ENCODE data around the gene PHOX2A. TPM values are rescaled to one million over a fixed set of nuclear protein-coding genes. Genes with fewer than 3 reads are reported as not detected.

PHOX2A gene
- total RNA-seq, 1 experiment from 2014 or later, result not detected

DNA sequence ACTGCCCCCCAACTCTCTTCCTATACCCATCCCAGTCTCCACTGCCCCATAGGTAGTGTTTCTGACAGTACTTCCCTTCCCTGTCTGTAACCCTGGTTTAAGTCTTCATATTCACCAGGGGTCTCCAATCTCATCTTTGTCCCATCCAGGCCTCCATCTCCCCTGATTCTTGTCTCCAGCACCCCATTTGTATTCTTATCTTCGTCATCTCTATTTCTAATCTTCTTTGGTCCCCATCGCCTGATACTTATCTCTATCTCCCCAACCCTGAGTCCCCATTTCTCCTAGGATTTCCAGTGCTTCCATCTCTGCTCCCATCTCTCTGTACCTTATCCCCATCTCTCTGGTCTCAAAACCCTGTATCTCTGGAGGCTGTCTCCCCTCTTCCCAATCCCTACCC lies 1.8 kb downstream of the PHOX2A start:
- Histone ChIP-seq H2AFZ (ENCODE audit: low read length) (no peak overlapping the region), H3K4me3 (ENCODE audit: low read length) (no peak overlapping the region), H4K20me1 (ENCODE audit: low read length) (no peaks in the 10 kb centered on the region), H3K27ac (ENCODE audit: low read length) (no peak overlapping the region), H3K27me3 (ENCODE audit: low read length) (peaks cover 22% of the 10 kb centered on the region), H3K9ac (ENCODE audit: low read length) (no peak overlapping the region), H3K9me2 (replicated peaks; ENCODE audit: low read length) (no peaks in the 10 kb centered on the region), H3K9me3 (ENCODE audit: low read length) (no peaks in the 10 kb centered on the region), H3F3A (ENCODE audit: low read length, unreplicated experiment) (no peaks in the 10 kb centered on the region), H3K4me1 (ENCODE audit: insufficient read depth, low read length) (peaks cover 9% of the 10 kb centered on the region), H3K79me2 (ENCODE audit: low read length) (no peaks in the 10 kb centered on the region), H3K36me3 (ENCODE audit: low read depth, low read length) (peaks cover 5% of the 10 kb centered on the region), H3K4me2 (ENCODE audit: low read length) (no peak overlapping the region)
- no TSS peak for BruUV-seq (replicated peaks)
- TF ChIP-seq, protein P1, sequence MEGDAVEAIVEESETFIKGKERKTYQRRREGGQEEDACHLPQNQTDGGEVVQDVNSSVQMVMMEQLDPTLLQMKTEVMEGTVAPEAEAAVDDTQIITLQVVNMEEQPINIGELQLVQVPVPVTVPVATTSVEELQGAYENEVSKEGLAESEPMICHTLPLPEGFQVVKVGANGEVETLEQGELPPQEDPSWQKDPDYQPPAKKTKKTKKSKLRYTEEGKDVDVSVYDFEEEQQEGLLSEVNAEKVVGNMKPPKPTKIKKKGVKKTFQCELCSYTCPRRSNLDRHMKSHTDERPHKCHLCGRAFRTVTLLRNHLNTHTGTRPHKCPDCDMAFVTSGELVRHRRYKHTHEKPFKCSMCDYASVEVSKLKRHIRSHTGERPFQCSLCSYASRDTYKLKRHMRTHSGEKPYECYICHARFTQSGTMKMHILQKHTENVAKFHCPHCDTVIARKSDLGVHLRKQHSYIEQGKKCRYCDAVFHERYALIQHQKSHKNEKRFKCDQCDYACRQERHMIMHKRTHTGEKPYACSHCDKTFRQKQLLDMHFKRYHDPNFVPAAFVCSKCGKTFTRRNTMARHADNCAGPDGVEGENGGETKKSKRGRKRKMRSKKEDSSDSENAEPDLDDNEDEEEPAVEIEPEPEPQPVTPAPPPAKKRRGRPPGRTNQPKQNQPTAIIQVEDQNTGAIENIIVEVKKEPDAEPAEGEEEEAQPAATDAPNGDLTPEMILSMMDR (conservative IDR thresholded peaks at IDR 0.05; ENCODE audit: low read depth, low read length), result no peak
- TF ChIP-seq EZH2 (IDR thresholded peaks at IDR 0.05; ENCODE audit: low read length, unreplicated experiment), result no peak
- TF ChIP-seq EZH2phosphoT487 (IDR thresholded peaks at IDR 0.05; ENCODE audit: borderline replicate concordance, low read length), result no peak
- ChIA-PET CTCF (no interaction called here), POLR2A (ENCODE audit: unreplicated experiment) (no interaction called here)
- intact Hi-C loops (cut with micrococcal nuclease), result no loop called here
- no peak for DNase-seq
- ATAC-seq, result no peak

DNA sequence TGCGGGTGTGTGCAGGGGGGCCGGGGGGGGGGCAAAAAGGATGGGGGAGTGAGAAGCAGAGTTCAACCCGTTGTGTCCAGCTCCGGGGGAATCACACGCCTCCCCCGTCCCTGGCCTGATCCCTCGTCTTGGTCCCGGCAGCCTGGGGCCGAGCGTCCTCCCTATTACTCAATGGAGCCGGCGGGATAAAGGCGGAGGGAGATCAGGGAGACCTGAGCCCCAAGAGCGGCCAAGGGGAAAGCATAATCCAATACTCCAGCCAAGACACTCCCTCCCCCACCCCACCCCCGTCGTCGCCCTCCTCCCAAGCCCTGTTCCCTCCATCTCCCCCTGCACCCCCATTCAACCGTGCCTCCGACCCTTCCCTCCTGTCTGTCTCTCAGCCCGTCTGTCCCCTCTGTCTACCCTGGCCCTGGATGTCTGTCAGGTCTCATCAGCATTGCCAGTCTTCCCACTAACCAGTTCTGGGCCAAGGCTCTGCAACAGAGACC lies 2.6 kb downstream of the PHOX2A start:
- H3K9me2 ChIP-seq (replicated peaks; ENCODE audit: low read length), result no peaks in the 10 kb centered on the region
- ChIA-PET POLR2A (ENCODE audit: unreplicated experiment) (no interaction called here), CTCF (no interaction called here)
- no peak overlapping the region for H3K4me2 ChIP-seq (ENCODE audit: low read length)
- no peak overlapping the region for H3K9ac ChIP-seq (ENCODE audit: low read length)
- peaks cover 3% of the 10 kb centered on the region for H3F3A ChIP-seq (ENCODE audit: low read length, unreplicated experiment)
- peaks cover 18% of the 10 kb centered on the region for H3K27me3 ChIP-seq (ENCODE audit: low read length)
- H3K4me3 ChIP-seq (ENCODE audit: low read length), result no peak overlapping the region
- intact Hi-C loops (cut with micrococcal nuclease), result no loop called here
- TF ChIP-seq EZH2phosphoT487 (IDR thresholded peaks at IDR 0.05; ENCODE audit: borderline replicate concordance, low read length), result no peak
- no peak for TF ChIP-seq EZH2 (IDR thresholded peaks at IDR 0.05; ENCODE audit: low read length, unreplicated experiment)
- TF ChIP-seq, protein P1 (conservative IDR thresholded peaks at IDR 0.05; ENCODE audit: low read depth, low read length), result no peak
- no TSS peak for BruUV-seq (replicated peaks)
- no peaks in the 10 kb centered on the region for H3K9me3 ChIP-seq (ENCODE audit: low read length)
- DNase-seq, result no peak
- H3K27ac ChIP-seq (ENCODE audit: low read length), result no peak overlapping the region
- H4K20me1 ChIP-seq (ENCODE audit: low read length), result no peaks in the 10 kb centered on the region
- ATAC-seq, result no peak
- H3K79me2 ChIP-seq (ENCODE audit: low read length), result no peaks in the 10 kb centered on the region
- H2AFZ ChIP-seq (ENCODE audit: low read length), result no peak overlapping the region
- H3K36me3 ChIP-seq (ENCODE audit: low read depth, low read length), result peaks cover 5% of the 10 kb centered on the region
- peaks cover 9% of the 10 kb centered on the region for H3K4me1 ChIP-seq (ENCODE audit: insufficient read depth, low read length)

DNA sequence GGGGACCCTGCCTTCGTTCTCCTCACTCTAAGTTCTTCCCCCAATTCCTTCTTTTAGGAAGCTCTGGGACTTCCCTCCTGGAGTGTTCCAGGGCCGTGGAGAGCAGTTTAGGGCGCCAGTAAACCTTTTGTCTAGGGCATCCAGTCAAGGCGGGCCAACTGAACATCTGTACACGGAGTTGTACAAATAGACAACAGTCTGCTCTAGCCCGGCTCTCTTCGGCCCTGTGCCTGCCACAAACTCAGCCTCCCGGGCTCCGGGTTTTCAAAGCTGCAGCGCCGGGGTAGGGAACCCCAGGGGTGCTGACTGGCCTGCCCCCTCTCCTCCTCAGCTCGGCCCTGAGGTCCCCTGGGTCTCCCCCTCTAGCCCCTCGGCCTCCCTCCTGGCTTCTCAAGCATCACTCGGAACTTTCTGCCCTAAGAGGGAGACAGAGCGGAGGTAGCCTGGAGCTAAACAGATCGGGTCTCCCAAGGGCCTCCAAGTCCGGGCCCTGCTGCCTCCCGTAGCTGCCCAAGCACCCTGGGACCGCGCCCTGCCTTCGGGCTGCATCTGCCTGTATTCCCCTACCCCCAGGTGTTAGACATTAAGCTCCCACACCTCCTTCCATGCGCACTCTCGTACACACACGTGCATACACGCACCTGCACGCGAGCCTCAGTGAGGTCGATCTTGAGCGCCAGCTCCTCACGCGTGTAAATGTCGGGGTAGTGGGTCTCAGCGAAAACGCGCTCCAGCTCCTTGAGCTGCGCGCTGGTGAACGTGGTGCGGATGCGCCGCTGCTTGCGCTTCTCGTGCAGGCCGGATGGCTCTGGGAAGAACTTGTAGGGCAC lies 3.3 kb downstream of the PHOX2A start:
- H3K4me2 ChIP-seq (ENCODE audit: low read length), result peak overlapping the region; percentile 71
- H4K20me1 ChIP-seq (ENCODE audit: low read length), result no peaks in the 10 kb centered on the region
- no peaks in the 10 kb centered on the region for H3K9me3 ChIP-seq (ENCODE audit: low read length)
- peak; percentile 4; the same call in 1 of the 2 replicates for ATAC-seq
- no TSS peak for BruUV-seq (replicated peaks)
- H3K36me3 ChIP-seq (ENCODE audit: low read depth, low read length), result peaks cover 5% of the 10 kb centered on the region
- ChIA-PET POLR2A (ENCODE audit: unreplicated experiment) (no interaction called here), CTCF (no interaction called here)
- DNase-seq, result no peak
- peaks cover 8% of the 10 kb centered on the region for H3F3A ChIP-seq (ENCODE audit: low read length, unreplicated experiment)
- no peaks in the 10 kb centered on the region for H3K79me2 ChIP-seq (ENCODE audit: low read length)
- peak overlapping the region; percentile 74 for H2AFZ ChIP-seq (ENCODE audit: low read length)
- H3K9ac ChIP-seq (ENCODE audit: low read length), result no peak overlapping the region
- H3K4me3 ChIP-seq (ENCODE audit: low read length), result no peak overlapping the region; the same call in 1 of the 2 replicates
- H3K27ac ChIP-seq (ENCODE audit: low read length), result no peak overlapping the region
- TF ChIP-seq, protein P1 (conservative IDR thresholded peaks at IDR 0.05; ENCODE audit: low read depth, low read length), result no peak
- TF ChIP-seq EZH2 (IDR thresholded peaks at IDR 0.05; ENCODE audit: low read length, unreplicated experiment), result no peak
- no peak for TF ChIP-seq EZH2phosphoT487 (IDR thresholded peaks at IDR 0.05; ENCODE audit: borderline replicate concordance, low read length)
- H3K27me3 ChIP-seq (ENCODE audit: low read length), result peaks cover 11% of the 10 kb centered on the region
- intact Hi-C loops (cut with micrococcal nuclease), result no loop called here
- peaks cover 9% of the 10 kb centered on the region for H3K4me1 ChIP-seq (ENCODE audit: insufficient read depth, low read length)
- no peaks in the 10 kb centered on the region for H3K9me2 ChIP-seq (replicated peaks; ENCODE audit: low read length)
